H54 (cell line): ENCODE results near the gene ZP4.

Experiments
- DNase-seq: peaks from one replicate; pipeline ENCODE4 v3.0.0; 2011; ENCODE audit warnings: low spot score, mixed read lengths; ENCODE audit not compliant: insufficient read length
- FAIRE-seq: peaks from 3 replicates; lab custom pipeline; 2011; peaks lifted over from hg19 to GRCh38; lab: Jason Lieb, UNC
- POLR2A ChIP-seq: IDR thresholded peaks from 2 replicates; pipeline ENCODE4 v1.6.1; 2011; ENCODE audit warnings: low read depth, mild to moderate bottlenecking, low read length

The ZP4 gene

GRCh38 chr1:237894131-237894530 lies 3.4 kb upstream of the ZP4 start:
- TF ChIP-seq POLR2A: no peak
- FAIRE-seq (no peak), DNase-seq (no peak)

GRCh38 chr1:237891979-237892378 lies 1.3 kb upstream of the ZP4 start:
- DNase-seq (no peak), FAIRE-seq (no peak)
- TF ChIP-seq POLR2A: no peak

DNA sequence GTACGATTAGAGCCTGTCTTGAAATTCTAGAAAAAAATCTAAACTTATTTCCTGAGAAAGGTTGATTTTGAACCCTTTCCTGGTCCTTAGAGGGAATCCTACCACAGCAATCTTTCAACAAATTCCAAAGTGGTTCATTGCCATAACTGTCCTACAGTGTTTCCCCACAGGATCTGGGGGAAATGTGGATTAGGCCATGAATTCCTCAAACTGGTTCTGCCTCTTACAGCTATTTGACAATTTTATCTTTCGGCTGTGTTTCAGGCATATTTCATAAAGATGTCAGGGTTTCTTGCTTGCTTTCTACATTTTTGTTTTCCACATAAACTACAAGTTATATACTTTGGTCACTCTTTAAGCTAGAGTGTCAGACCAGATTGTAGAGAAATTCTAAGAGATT lies 544 bp upstream of the ZP4 start:
- DNase-seq (no peak), FAIRE-seq (no peak)
- TF ChIP-seq POLR2A: no peak

DNA sequence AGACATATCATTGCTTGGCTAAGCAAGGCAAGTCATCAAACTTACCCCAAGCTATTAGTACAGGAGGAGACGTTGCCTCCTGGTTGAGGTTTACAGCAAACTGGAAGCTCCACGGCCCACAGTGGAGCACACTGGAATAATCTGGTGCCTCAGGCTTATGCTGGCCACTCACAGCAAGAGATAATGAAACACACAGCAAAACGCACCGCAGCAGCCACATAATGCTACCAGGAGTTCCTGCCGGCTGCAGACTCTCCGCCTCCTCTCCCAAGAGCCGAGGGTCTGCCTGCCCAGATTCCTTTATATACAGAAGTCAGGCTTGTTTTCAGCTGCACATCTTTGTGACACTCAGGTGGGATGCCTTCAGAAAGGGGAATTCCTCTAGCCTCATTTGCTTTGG lies 306 bp downstream of the ZP4 start:
- DNase-seq: no peak
- FAIRE-seq: no peak
- no peak for TF ChIP-seq POLR2A

GRCh38 chr1:237888143-237888542 lies 2.6 kb downstream of the ZP4 start:
- DNase-seq (no peak), FAIRE-seq (no peak)
- TF ChIP-seq POLR2A: no peak

DNA sequence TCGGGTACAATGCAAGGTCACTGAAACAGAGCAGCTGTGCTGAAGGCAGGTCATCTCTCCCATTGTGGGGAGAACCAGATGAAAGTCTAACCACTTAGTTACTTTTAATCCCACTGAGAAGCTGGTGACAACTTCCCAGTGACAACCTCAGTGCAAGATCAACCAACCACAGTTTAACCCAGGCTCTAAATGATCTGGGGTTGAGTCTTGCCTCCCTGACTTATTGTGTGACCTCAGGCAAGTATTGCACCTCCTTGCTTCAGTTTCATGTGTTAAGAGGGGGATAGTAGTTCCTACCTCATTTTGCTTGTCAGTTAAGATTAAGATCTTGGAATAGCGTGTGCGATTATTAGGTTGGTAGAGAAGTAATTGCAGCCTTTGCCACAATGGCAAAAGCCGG lies 3.2 kb downstream of the ZP4 start:
- FAIRE-seq: no peak
- no peak for TF ChIP-seq POLR2A

DNA sequence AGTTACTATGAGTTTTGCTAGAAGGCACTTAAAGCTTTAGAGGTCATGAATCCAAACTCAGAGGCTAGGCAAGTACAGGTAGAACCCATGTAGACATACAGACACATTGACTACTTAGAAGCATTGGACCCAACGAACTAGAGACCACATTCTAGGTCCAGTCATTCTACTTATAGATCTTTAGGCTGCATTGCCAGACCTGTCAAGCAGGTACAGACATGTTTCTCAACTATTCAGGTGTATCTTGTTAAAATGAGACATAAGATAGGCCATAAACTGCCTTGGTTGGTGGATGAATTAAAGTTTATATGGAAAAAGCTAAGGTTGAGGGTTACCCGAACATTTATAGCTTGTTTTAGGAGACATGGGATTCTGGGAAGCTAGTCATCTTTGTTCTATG lies 6.5 kb downstream of the ZP4 start:
- no peak for TF ChIP-seq POLR2A
- FAIRE-seq (no peak), DNase-seq (no peak)

More for the DNA sequence above, 3.2 kb downstream of the ZP4 start:
- DNase-seq: no peak

DNA sequence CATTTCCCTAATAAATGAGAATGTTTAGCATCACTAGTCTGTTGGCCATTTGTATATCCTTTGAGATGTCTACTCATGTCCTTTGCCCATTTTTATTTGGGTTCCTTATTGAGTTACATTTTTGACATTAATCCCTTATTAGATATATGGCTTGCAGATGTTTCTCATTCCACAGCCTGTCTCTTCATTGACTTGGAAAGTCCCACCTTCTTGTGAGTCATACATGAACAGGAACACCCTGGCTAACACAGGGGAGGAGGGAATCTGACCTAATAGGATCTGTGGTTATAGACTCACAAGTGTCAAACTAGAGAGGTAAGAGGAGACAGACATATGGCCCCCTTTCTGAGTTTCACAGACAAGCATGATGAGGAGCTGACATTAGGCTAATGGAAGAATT lies 11.5 kb downstream of the ZP4 start:
- FAIRE-seq (peak; percentile 87), DNase-seq (peak; percentile 59)
- no peak for TF ChIP-seq POLR2A

DNA sequence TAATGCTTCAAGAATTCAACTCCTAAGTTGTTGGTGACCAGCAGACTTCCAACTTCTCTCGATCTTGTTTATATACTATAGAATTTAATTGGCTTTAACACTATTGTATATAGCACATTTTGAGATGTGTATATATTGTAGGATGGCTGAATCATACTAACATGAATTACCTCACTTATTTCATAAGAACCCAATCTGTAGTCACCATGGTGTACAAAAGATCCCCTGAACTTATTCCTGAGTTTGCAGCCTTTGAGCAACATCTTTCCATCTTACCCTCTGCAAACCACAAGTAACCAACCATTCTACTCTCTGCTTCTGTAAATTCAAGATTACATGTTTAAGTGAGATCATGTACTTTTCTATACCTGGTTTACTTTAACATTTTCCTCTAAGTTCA lies 12.3 kb downstream of the ZP4 start:
- no peak for FAIRE-seq
- no peak for DNase-seq

DNA sequence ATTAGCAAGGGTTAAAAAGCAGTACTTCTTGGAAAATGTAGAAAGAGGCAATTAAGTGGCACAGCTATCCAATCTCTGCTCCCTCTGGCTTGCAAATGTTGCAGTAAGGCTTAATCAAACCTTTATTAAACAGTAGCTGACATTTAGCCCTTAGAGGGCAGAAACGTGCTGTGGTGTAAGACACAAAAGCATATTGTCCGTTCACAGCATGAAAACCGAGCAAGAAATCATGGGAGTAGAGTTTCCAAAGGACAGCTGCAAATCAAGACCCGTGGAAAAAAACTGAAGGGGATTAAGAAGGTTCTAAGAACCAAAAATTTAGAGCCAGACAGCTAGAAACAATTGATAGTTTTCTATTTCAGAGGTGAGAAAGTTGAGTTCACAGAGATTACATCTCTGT lies 13.1 kb downstream of the ZP4 start:
- FAIRE-seq: no peak
- DNase-seq: no peak
- TF ChIP-seq POLR2A: no peak

More for the DNA sequence above, 12.3 kb downstream of the ZP4 start:
- TF ChIP-seq POLR2A: no peak

DNA sequence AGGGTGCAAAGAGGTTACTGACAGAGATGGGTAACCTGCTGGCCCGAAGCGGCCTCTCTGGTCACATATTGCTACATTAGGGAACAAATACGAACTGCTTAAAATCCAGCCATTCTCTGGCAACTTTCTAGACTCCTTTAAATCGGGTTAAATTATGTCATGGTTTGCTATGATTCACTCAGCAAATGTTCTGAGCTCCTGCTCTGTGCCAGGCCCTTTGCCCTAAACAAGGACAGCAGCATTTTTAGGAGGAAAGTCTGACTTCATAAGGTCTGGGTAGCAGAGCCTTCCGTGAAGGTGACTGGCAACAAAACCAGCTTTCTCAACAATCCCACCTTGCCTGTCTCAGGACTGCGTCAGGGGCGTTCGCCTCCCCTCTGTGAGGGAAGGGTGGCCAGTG lies 15.4 kb downstream of the ZP4 start:
- no peak for TF ChIP-seq POLR2A
- DNase-seq (peak; percentile 26), FAIRE-seq (peak; percentile 77)

DNA sequence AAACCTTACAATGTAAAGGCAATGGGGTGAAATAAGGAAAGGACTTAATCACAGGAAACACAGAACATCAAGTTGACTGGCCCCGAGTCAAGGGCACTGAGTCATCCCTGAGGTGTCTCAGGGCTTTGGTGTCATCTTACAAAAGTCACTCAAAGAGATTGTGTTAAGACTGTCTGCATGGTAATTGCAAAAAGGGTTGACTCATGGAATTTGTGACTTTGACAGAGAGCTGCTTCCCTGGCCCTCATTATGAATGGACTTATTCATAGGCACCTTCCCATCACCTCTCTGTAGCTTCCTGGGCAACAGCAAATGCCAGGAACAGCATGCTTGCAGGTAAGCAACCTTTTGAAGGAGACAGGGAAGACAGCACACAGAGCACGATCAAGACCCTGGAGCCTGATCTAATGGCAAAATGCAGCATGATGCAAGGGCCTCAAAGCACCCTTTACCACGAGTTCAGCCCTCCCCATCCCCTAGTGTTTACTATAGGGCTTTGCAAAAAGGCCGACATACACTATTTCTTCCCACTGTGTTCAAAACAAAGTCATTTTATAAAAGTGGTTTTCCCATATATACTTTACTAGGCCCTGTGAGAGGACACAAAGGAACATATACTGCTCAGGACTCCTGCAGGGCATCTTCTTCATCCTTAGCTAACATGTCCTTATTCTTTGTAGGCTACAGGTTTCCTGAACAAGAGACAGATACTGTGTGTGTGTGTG lies 17.1 kb downstream of the ZP4 start:
- FAIRE-seq: peak; percentile 94
- peak; percentile 47 for DNase-seq

GRCh38 chr1:237868817-237869600 lies 21.7 kb downstream of the ZP4 start:
- no peak for TF ChIP-seq POLR2A
- DNase-seq: no peak
- no peak for FAIRE-seq

More for the DNA sequence above, 17.1 kb downstream of the ZP4 start:
- no peak for TF ChIP-seq POLR2A

DNA sequence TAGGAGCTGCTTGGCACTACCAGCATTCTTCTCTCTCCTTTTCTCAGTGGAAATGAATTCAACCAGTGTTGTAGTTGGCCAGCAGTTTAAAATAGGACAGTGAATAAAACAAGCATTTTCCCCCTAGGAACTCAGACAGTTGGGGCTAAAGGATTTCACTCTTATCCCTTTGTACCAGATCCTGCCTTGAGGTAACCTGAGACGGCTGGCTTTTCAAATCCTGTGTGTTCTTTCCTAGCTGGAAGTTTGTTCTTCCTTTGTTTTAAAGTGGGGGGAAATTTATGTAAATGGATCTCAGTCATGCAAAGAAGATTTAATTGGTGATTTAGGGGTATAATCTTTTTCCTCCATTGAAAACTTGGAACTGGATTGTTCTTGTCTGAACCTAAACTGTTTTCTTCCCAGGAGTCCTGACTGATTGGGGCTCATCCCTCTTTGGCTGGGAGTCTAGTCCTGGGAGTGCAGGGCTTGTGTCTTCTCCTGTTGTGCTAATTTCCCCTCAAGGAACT lies 23.3 kb downstream of the ZP4 start:
- no peak for DNase-seq
- no peak for TF ChIP-seq POLR2A
- FAIRE-seq: no peak
